B cell (primary cell): ENCODE data around the gene MAD1L1. TPM values are rescaled to one million over a fixed set of nuclear protein-coding genes. Genes with fewer than 3 reads are reported as not detected.
"Not testable (repeated sequence)": the region's sequence is repeated elsewhere in the genome, so short reads cannot be mapped to it uniquely, and the experiment has no call there.

Experiments used
- ATAC-seq: fragments of 200-7000 bp; cut with Tn5 transposase; one replicate; pipeline ENCODE4 v1.10.0; 2021; ENCODE audit warnings: low read depth, mild to moderate bottlenecking, moderate number of reproducible peaks, moderate library complexity
- CTCF ChIA-PET: fragments of 350-600 bp; sonication (Branson Sonifier 250); formaldehyde crosslinking; loops from one replicate; lab custom pipeline; 2021; ENCODE audit warnings: antibody characterized with exemption, inconsistent platforms; lab: Charles Lee
- POLR2A ChIA-PET: fragments of 350-600 bp; sonication (Branson Sonifier 250); formaldehyde crosslinking; loops from one replicate; lab custom pipeline; 2021; ENCODE audit warnings: antibody characterized with exemption; lab: Charles Lee
- DNase-seq: peaks from one replicate; pipeline ENCODE4 v3.0.0; 2013
- H2AFZ ChIP-seq: 2 replicates; pipeline ENCODE4 v1.6.1; 2012; ENCODE audit warnings: mild to moderate bottlenecking, low read depth, low read length; ENCODE audit not compliant: insufficient read depth, poor library complexity, severe bottlenecking
- H3K27ac ChIP-seq, 2 donors: 1 replicate in 1 of 2; 2 replicates in 1 of 2; pipeline ENCODE4 v1.5.1; 2012 to 2013; ENCODE audit warnings: low read length in 2 of 2, mild to moderate bottlenecking in 2 of 2, moderate library complexity in 1 of 2
- H3K27me3 ChIP-seq, 4 experiments: fragments of 200-600 bp in 1 of 4; sonication (generic) in 1 of 4; replicated peaks in 1 of 4; 1 replicate in 2 of 4; 2 replicates in 2 of 4; pipeline versions ENCODE4 v1.6.1 to v1.7.0; 2013 to 2016; ENCODE audit warnings: low read length in 3 of 4, mild to moderate bottlenecking in 2 of 4, mixed read lengths in 1 of 4, moderate library complexity in 1 of 4; ENCODE audit not compliant: insufficient read depth in 4 of 4, control insufficient read depth in 3 of 4; ENCODE audit errors: control extremely low read depth in 1 of 4
- H3K36me3 ChIP-seq, 2 experiments: replicated peaks in 1 of 2; 1 replicate in 1 of 2; 2 replicates in 1 of 2; pipeline versions ENCODE4 v1.6.1 to v1.7.1; 2013; ENCODE audit warnings: low read length in 1 of 2; ENCODE audit not compliant: insufficient read depth in 2 of 2, control insufficient read depth in 1 of 2; ENCODE audit errors: control extremely low read depth in 1 of 2, extremely low read depth in 1 of 2
- H3K4me1 ChIP-seq, 2 donors: fragments of 200-600 bp in 1 of 2; sonication (generic) in 1 of 2; 1 replicate in 1 of 2; 2 replicates in 1 of 2; pipeline versions ENCODE4 v1.5.1 to v1.6.1; 2013 to 2017; ENCODE audit warnings: low read length in 2 of 2; ENCODE audit not compliant: control insufficient read depth in 2 of 2, insufficient read depth in 2 of 2
- H3K4me2 ChIP-seq: replicated peaks from 2 replicates; pipeline ENCODE3; 2012; ENCODE audit warnings: mild to moderate bottlenecking, low read depth, low read length; ENCODE audit not compliant: poor library complexity, severe bottlenecking
- H3K4me3 ChIP-seq, 5 experiments: fragments of 200-600 bp in 1 of 5; sonication (generic) in 1 of 5; 1 replicate in 3 of 5; 2 replicates in 2 of 5; pipeline versions ENCODE4 v1.5.1 to v1.7.0; 2011 to 2016; ENCODE audit warnings: low read length in 4 of 5, mild to moderate bottlenecking in 4 of 5, low read depth in 2 of 5, control low read depth in 1 of 5, moderate library complexity in 1 of 5; ENCODE audit not compliant: insufficient read depth in 1 of 5; ENCODE audit errors: control extremely low read depth in 1 of 5, extremely low read depth in 1 of 5
- H3K79me2 ChIP-seq: fragments of 200-600 bp; sonication (generic); one replicate; pipeline ENCODE4 v1.6.0; 2016; ENCODE audit warnings: low read length; ENCODE audit not compliant: control insufficient read depth, insufficient read depth
- H3K9ac ChIP-seq: fragments of 200-600 bp; sonication (generic); 2 replicates; pipeline ENCODE4 v1.6.1; 2017; ENCODE audit warnings: mild to moderate bottlenecking, low read length, moderate library complexity
- H3K9me3 ChIP-seq, 3 donors: one replicate each; pipeline versions ENCODE4 v1.6.1 to v1.7.1; 2013; ENCODE audit warnings: low read length in 2 of 3; ENCODE audit not compliant: control insufficient read depth in 2 of 3, insufficient read depth in 1 of 3; ENCODE audit errors: control extremely low read depth in 1 of 3
- H4K20me1 ChIP-seq: 2 replicates; pipeline ENCODE4 v1.6.0; 2012; ENCODE audit warnings: mild to moderate bottlenecking, low read length; ENCODE audit not compliant: insufficient read depth, control insufficient read depth, poor library complexity, severe bottlenecking
- H3K27ac Mint-ChIP-seq: one replicate; pipeline ENCODE4 v1.8.0; 2021; ENCODE audit warnings: mixed read lengths
- H3K27me3 Mint-ChIP-seq: one replicate; pipeline ENCODE4 v1.8.0; 2021; ENCODE audit warnings: mixed read lengths
- H3K4me1 Mint-ChIP-seq: one replicate; pipeline ENCODE4 v1.8.0; 2021; ENCODE audit warnings: mixed read lengths
- H3K4me3 Mint-ChIP-seq: one replicate; pipeline ENCODE4 v1.8.0; 2021; ENCODE audit warnings: mixed read lengths
- H3K9me3 Mint-ChIP-seq: one replicate; pipeline ENCODE4 v1.8.0; 2022; ENCODE audit warnings: mixed read lengths; ENCODE audit not compliant: insufficient read depth
- EZH2 ChIP-seq: IDR thresholded peaks from 2 replicates; pipeline ENCODE4 v1.6.1; 2012; ENCODE audit warnings: borderline replicate concordance, low read depth, mild to moderate bottlenecking, moderate library complexity, low read length; ENCODE audit not compliant: insufficient read depth, poor library complexity, severe bottlenecking
- WGBS: methylation state at CpG from one replicate; pipeline ENCODE4 v1.1.5; 2013; ENCODE audit warnings: missing lambda C conversion rate; ENCODE audit not compliant: insufficient coverage; 5-methylcytosine and 5-hydroxymethylcytosine counted together
- intact Hi-C: fragments of 100-400 bp; cut with micrococcal nuclease; formaldehyde crosslinking; loops from one replicate; pipeline ENCODE4 v1.10.0; 2022
- polyA plus RNA-seq: library from polyadenylated mRNA; depleted of rRNA; stranded (reverse); fragments of >200 nt; gene quantifications from 2 replicates; pipeline ENCODE4 v1.2.3, GENCODE V29; 2012
- total RNA-seq, 2 donors: library from RNA; stranded (reverse); fragments of 120-200 nt in 1 of 2; gene quantifications; 1 replicate in 1 of 2; 2 replicates in 1 of 2; pipeline versions ENCODE4 v1.2.3 to v1.2.4, GENCODE V29; 2013 to 2022
- TF ChIP-seq, protein P1 (sequence below): fragments of 200-600 bp; IDR thresholded peaks from one replicate; pipeline ENCODE4 v1.8.0; 2022; ENCODE audit warnings: antibody characterized with exemption, mild to moderate bottlenecking

The MAD1L1 gene
- total and polyA plus RNA-seq, 2 donors (not counting 1 experiment from before 2014, with no cell fraction given) = 86.7 to 110 TPM

DNA sequence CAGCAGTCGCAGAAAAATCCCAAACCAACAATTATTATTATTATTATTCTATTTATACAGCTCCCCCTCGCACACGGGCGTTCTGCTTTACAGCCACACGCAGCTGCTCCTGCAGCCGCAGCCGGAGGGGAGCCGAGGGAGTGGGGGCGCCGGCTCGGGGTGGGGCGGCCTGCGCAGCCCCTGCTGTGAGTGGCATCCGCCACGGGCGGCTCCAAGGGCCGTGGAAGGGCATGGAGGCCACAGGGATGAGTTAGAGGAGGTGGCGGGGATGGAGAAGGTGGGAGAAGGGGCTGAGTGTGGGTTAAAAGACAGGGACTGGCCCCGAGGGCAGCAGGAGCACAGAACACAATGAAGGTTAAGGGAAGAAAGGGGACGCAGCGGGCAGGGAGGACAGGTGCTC lies 405.8 kb downstream of the MAD1L1 start:
- H3K4me1 Mint-ChIP-seq, ATAC-seq, intact Hi-C loops, H3K27ac Mint-ChIP-seq, H3K27me3 ChIP-seq, H3K79me2 ChIP-seq, H3K27ac ChIP-seq, H3K9ac ChIP-seq, CTCF ChIA-PET, H3K36me3 ChIP-seq, H3K4me1 ChIP-seq, POLR2A ChIA-PET, H3K9me3 Mint-ChIP-seq, H3K27me3 Mint-ChIP-seq, DNase-seq, H3K4me2 ChIP-seq, H3K4me3 ChIP-seq, H2AFZ ChIP-seq, H3K4me3 Mint-ChIP-seq: not testable (repeated sequence)
- WGBS = 80% methylated on average over 6 of the region's 21 CpGs
- peaks cover 0 to 12% (median 0%) of the 10 kb centered on the region in 3 donors for H3K9me3 ChIP-seq
- H4K20me1 ChIP-seq = peaks cover 16% of the 10 kb centered on the region

DNA sequence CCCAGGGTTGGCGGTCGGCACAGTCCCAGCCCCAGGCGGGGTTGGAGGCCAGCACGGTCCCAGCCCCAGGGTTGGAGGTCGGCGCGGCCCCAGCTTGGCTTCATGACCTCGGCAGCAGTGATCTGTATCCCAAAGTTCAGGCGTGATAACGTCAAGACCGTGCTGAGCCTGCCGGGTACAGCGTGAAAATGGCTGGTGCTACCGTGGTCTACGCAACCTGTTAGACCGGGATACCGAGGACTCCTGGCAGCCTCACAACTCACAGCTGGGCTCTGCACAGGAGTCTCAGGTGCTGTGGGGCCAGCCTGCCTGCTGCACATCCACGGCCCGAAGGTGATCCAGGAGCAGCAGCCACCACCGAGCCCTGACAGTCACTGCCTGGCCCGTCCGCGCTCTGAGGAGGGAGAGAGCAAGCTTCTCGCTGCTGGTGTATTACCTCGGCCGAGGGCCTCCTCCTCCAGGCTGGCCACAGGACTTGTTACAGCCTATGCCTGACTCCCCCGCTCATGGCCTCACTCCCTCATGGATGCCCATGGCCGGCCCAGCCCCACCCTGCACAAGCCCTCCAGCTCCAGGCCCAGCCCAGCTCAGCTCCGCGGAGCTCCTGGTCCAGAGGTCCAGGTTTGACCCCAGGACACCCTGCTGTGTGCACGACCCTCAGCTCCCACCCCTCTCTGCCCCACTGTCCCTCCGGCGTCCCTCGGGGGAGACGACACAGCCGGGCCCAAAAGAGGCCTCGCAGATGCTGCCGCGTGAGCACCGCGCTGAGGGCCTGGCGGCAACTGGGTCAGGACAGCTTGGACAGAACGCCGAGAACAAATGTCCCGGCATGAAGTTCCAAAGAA lies 406.6 kb downstream of the MAD1L1 start:
- ATAC-seq = no peak
- CTCF ChIA-PET = no interaction called here
- WGBS = 97% methylated on average over 33 of the region's 45 CpGs

DNA sequence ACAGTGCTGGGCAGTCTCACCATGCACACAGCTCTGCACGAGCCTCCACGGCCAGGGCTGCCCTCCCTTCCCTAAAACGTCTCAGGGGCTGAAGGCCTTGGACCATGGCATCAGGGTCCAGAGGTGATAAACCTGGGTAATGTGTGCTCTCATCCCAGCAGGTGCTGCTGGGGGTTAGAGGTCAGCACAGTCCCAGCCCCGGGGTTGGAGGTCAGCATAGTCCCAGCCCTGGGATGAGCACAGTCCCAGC lies 407.2 kb downstream of the MAD1L1 start:
- H4K20me1 ChIP-seq = peaks cover 16% of the 10 kb centered on the region
- H2AFZ ChIP-seq, H3K9ac ChIP-seq, H3K4me3 Mint-ChIP-seq, intact Hi-C loops, DNase-seq, H3K4me3 ChIP-seq, POLR2A ChIA-PET, H3K4me1 ChIP-seq, H3K27ac Mint-ChIP-seq, CTCF ChIA-PET, H3K4me1 Mint-ChIP-seq, H3K36me3 ChIP-seq, H3K9me3 Mint-ChIP-seq, H3K4me2 ChIP-seq, ATAC-seq, H3K79me2 ChIP-seq, H3K27me3 ChIP-seq, H3K27ac ChIP-seq, H3K27me3 Mint-ChIP-seq: not testable (repeated sequence)
- peaks cover 0 to 12% (median 0%) of the 10 kb centered on the region in 3 donors for H3K9me3 ChIP-seq
- WGBS = 87% methylated on average over 4 of the region's 4 CpGs

More for the DNA sequence above, 406.6 kb downstream of the MAD1L1 start:
- H4K20me1 ChIP-seq = peaks cover 16% of the 10 kb centered on the region
- H3K9me3 ChIP-seq = peaks cover 0 to 12% (median 0%) of the 10 kb centered on the region in 3 donors
- H3K4me1 ChIP-seq = no peaks in the 10 kb centered on the region
- DNase-seq = no peak
- intact Hi-C loops = no loop called here
- Mint-ChIP-seq H3K4me3 (no peak overlapping the region), H3K4me1 (peaks cover 6% of the 10 kb centered on the region), H3K27ac (no peak overlapping the region), H3K9me3 (peaks cover 4% of the 10 kb centered on the region), H3K27me3 (no peaks in the 10 kb centered on the region)
- H3K27ac ChIP-seq = no peak overlapping the region
- H2AFZ ChIP-seq = no peak overlapping the region
- POLR2A ChIA-PET = no interaction called here
- TF ChIP-seq, protein P1, sequence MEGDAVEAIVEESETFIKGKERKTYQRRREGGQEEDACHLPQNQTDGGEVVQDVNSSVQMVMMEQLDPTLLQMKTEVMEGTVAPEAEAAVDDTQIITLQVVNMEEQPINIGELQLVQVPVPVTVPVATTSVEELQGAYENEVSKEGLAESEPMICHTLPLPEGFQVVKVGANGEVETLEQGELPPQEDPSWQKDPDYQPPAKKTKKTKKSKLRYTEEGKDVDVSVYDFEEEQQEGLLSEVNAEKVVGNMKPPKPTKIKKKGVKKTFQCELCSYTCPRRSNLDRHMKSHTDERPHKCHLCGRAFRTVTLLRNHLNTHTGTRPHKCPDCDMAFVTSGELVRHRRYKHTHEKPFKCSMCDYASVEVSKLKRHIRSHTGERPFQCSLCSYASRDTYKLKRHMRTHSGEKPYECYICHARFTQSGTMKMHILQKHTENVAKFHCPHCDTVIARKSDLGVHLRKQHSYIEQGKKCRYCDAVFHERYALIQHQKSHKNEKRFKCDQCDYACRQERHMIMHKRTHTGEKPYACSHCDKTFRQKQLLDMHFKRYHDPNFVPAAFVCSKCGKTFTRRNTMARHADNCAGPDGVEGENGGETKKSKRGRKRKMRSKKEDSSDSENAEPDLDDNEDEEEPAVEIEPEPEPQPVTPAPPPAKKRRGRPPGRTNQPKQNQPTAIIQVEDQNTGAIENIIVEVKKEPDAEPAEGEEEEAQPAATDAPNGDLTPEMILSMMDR = no peak
- no peak for TF ChIP-seq EZH2
- H3K79me2 ChIP-seq = peaks cover 7% of the 10 kb centered on the region
- H3K4me3 ChIP-seq = no peak overlapping the region
- H3K9ac ChIP-seq = no peak overlapping the region
- H3K4me2 ChIP-seq = no peak overlapping the region
- no peaks in the 10 kb centered on the region for H3K36me3 ChIP-seq
- H3K27me3 ChIP-seq = no peaks in the 10 kb centered on the region
